Stimulated activated CD4-positive, alpha-beta T cell treated with anti-CD3 and anti-CD28 coated beads, Interleukin-15, amount 100 ng/mL, for 24 hours (primary cell): Measurements from ENCODE around the gene RFTN2.

Source experiments
- DNase-seq: peaks from one replicate; pipeline ENCODE4 v3.0.0-alpha.2; 2020

Gene RFTN2

GRCh38 chr2:197539734-197540133, 135.7 kb downstream of the RFTN2 start:
- DNase-seq, result no peak

GRCh38 chr2:197538412-197538811, 137.0 kb downstream of the RFTN2 start:
- no peak for DNase-seq
